Calu3 (cell line): Measurements from ENCODE around the gene NEK11. TPM values are rescaled to one million over a fixed set of nuclear protein-coding genes. Genes with fewer than 3 reads are reported as not detected.

Experiments
- BruUV-seq: library from RNA; stranded (reverse); fragments of 400-500 nt; replicated peaks from 2 replicates; lab custom pipeline; 2021; lab: Mats Ljungman, UMichigan
- CTCF ChIA-PET: fragments of 300-600 bp; sonication (Branson Sonifier 250); formaldehyde crosslinking; loops from one replicate; lab custom pipeline; 2022; ENCODE audit warnings: antibody characterized with exemption; lab: Charles Lee
- DNase-seq: peaks from one replicate; pipeline ENCODE4 v3.0.0; 2022
- H3K27ac Mint-ChIP-seq: one replicate; pipeline ENCODE4 v1.8.0; 2022; ENCODE audit warnings: mixed read lengths; ENCODE audit not compliant: unreplicated experiment
- H3K27me3 Mint-ChIP-seq: one replicate; pipeline ENCODE4 v1.8.0; 2022; ENCODE audit warnings: mixed read lengths; ENCODE audit not compliant: unreplicated experiment
- H3K36me3 Mint-ChIP-seq: one replicate; pipeline ENCODE4 v1.8.0; 2022; ENCODE audit warnings: mild to moderate bottlenecking, moderate library complexity, mixed read lengths; ENCODE audit not compliant: insufficient read depth, unreplicated experiment
- H3K4me1 Mint-ChIP-seq: one replicate; pipeline ENCODE4 v1.8.0; 2022; ENCODE audit warnings: mild to moderate bottlenecking, low read depth, mixed read lengths; ENCODE audit not compliant: unreplicated experiment
- H3K4me3 Mint-ChIP-seq: one replicate; pipeline ENCODE4 v1.8.0; 2022; ENCODE audit warnings: mild to moderate bottlenecking, low read depth, moderate library complexity, mixed read lengths; ENCODE audit not compliant: unreplicated experiment
- H3K9me3 Mint-ChIP-seq: one replicate; pipeline ENCODE4 v1.8.0; 2022; ENCODE audit warnings: low read depth, mixed read lengths; ENCODE audit not compliant: unreplicated experiment
- CTCF ChIP-seq: fragments of 200-600 bp; IDR thresholded peaks from one replicate; pipeline ENCODE4 v1.8.0; 2022; ENCODE audit warnings: antibody characterized with exemption; ENCODE audit not compliant: unreplicated experiment
- intact Hi-C: fragments of 100-400 bp; cut with micrococcal nuclease; formaldehyde crosslinking; loops from one replicate; pipeline ENCODE4 v1.10.0; 2022; ENCODE audit not compliant: unreplicated experiment
- total RNA-seq: library from RNA; stranded (reverse); gene quantifications from 2 replicates; pipeline ENCODE4 v1.2.3, GENCODE V29; 2022

Gene NEK11
- total RNA-seq, 1 experiment from 2014 or later, result 23.9 TPM

DNA sequence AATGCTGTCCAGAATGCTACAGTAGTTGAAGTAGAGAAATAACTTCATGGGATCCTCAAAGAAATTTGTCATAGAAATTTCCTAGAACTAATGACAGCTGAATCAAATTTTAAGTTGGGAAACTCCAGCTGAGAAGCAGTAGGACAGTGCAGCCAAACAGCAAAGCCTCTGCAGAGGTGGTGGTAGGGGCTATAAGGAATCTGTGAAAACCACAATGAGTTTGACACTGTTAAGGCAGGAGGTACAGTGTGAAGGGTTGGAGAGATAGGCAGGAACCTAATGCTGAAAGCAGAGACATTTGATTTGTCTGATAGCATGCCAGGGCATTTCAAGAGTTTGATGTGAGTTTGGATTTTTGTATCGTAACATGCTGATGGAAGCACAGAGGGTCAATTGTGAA lies 22.1 kb upstream of the NEK11 start:
- Mint-ChIP-seq H3K4me3 (no peak overlapping the region), H3K4me1 (no peaks in the 10 kb centered on the region), H3K27ac (no peak overlapping the region), H3K9me3 (no peaks in the 10 kb centered on the region), H3K27me3 (no peaks in the 10 kb centered on the region), H3K36me3 (peaks cover 37% of the 10 kb centered on the region)
- no peak for DNase-seq
- CTCF ChIA-PET, result no interaction called here
- intact Hi-C loops, result no loop called here
- BruUV-seq, result no TSS peak
- TF ChIP-seq CTCF, result no peak

DNA sequence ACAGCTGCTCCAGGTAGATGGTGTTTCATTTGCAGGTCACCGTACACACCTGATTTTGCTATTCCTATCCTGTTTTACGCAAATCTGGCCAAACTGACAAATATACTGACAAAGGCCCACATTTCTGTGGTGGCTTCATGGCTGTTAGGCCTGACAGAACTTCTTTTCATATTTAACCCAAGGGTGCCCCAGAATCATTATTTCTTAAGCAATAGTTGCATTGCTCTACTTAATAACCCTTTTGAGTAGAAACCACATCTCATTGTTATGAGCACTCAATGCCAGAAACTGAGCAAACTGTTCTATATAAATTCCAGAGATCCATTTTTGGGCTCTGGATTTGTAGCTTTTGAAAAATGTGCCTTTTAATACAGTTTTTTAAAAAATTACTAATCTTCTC lies 19.4 kb upstream of the NEK11 start:
- no peaks in the 10 kb centered on the region for H3K9me3 Mint-ChIP-seq
- CTCF ChIA-PET, result no interaction called here
- intact Hi-C loops, result no loop called here
- H3K4me1 Mint-ChIP-seq, result no peaks in the 10 kb centered on the region
- peaks cover 31% of the 10 kb centered on the region for H3K36me3 Mint-ChIP-seq
- no peak overlapping the region for H3K4me3 Mint-ChIP-seq
- TF ChIP-seq CTCF, result no peak
- H3K27ac Mint-ChIP-seq, result no peak overlapping the region
- DNase-seq, result no peak
- BruUV-seq, result no TSS peak
- H3K27me3 Mint-ChIP-seq, result no peaks in the 10 kb centered on the region

- Mint-ChIP-seq H3K27ac (no peak overlapping the region), H3K4me1 (no peaks in the 10 kb centered on the region), H3K27me3 (no peaks in the 10 kb centered on the region), H3K36me3 (peaks cover 28% of the 10 kb centered on the region), H3K9me3 (no peaks in the 10 kb centered on the region), H3K4me3 (no peak overlapping the region)
- BruUV-seq, result no TSS peak
- intact Hi-C loops, result no loop called here
- no peak for TF ChIP-seq CTCF
- no peak for DNase-seq
- CTCF ChIA-PET, result no interaction called here
These were observed 18.9 kb upstream of the NEK11 start for GRCh38 chr3:131007782-131008181.

DNA sequence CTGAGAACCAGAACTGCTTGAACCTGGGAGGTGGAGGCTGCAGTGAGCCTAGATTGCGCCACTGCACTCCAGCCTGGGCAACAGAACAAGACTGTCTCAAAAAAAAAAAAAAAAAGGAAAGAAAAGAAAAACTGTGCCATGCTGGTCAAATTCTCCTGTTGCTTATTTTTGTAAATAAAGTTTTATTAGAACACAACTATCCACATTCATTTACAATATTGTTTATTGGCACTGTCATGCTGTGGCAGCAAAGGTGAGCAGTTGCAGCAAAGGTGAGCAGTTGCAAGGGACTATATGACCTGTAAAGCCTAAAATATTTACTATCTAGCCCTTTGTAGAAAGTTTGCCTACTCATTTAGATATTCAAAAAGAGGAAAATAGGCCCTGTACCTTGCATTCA lies 18.4 kb upstream of the NEK11 start:
- BruUV-seq, result no TSS peak
- H3K27me3 Mint-ChIP-seq, result no peaks in the 10 kb centered on the region
- peaks cover 33% of the 10 kb centered on the region for H3K36me3 Mint-ChIP-seq
- H3K27ac Mint-ChIP-seq, result no peak overlapping the region
- no peaks in the 10 kb centered on the region for H3K9me3 Mint-ChIP-seq
- intact Hi-C loops, result no loop called here
- H3K4me1 Mint-ChIP-seq, result no peaks in the 10 kb centered on the region
- DNase-seq, result no peak
- CTCF ChIA-PET, result interaction anchor here (0.9 kb wide), 1 partner anchor 19 kb away, joined by 4 read pairs; the partner anchor contains the start of genes ASTE1 and NEK11
- TF ChIP-seq CTCF, result no peak
- H3K4me3 Mint-ChIP-seq, result no peak overlapping the region
